K562 (cell line): Measurements from ENCODE around the gene FMOD. TPM values are rescaled to one million over a fixed set of nuclear protein-coding genes. Genes with fewer than 3 reads are reported as not detected.

ENCODE experiments used
- ASH1L ChIP-seq: fragments of 450-650 bp; IDR thresholded peaks from 2 replicates; pipeline ENCODE4 v1.6.1; 2018; ENCODE audit warnings: borderline replicate concordance, mild to moderate bottlenecking, low read depth; ENCODE audit not compliant: partially characterized antibody
- CAMTA2 ChIP-seq: fragments of 250-450 bp; sonication (Bioruptor Pico); conservative IDR thresholded peaks from 2 replicates; pipeline ENCODE4 v1.5.1; 2022
- MAFG ChIP-seq: fragments of 450-650 bp; conservative IDR thresholded peaks from 2 replicates; pipeline ENCODE4 v1.6.1; 2016; ENCODE audit warnings: missing genetic modification characterization, missing compliant biosample characterization
- POLR2H ChIP-seq: IDR thresholded peaks from 2 replicates; pipeline ENCODE4 v1.6.1; 2016; ENCODE audit warnings: missing genetic modification characterization, low read depth, mild to moderate bottlenecking, control low read depth, missing compliant biosample characterization, moderate library complexity
- POLR3A ChIP-seq: IDR thresholded peaks from 2 replicates; pipeline ENCODE4 v1.6.1; 2011; ENCODE audit warnings: borderline replicate concordance, mild to moderate bottlenecking, moderate library complexity; ENCODE audit not compliant: insufficient read length, insufficient read depth; ENCODE audit errors: extremely low read depth
- RCOR1 ChIP-seq, 2 experiments: IDR thresholded peaks; 2 replicates each; pipeline ENCODE4 v1.6.1; 2012; ENCODE audit warnings: low read depth in 2 of 2, low read length in 2 of 2, borderline replicate concordance in 1 of 2, improper control_type of control experiment in 1 of 2
- TBL1XR1 ChIP-seq, 2 experiments: IDR thresholded peaks; 2 replicates each; pipeline ENCODE4 v1.6.1; 2012; ENCODE audit warnings: improper control_type of control experiment in 2 of 2, low read length in 2 of 2, mild to moderate bottlenecking in 1 of 2
- ZFP36 ChIP-seq: fragments of 150-350 bp; IDR thresholded peaks from 2 replicates; pipeline ENCODE4 v1.6.1; 2018; ENCODE audit warnings: low read length, low read depth; ENCODE audit not compliant: partially characterized antibody
- ZNF76 ChIP-seq: fragments of 250-450 bp; sonication (Bioruptor Pico); IDR thresholded peaks from 2 replicates; pipeline ENCODE4 v1.4.0; 2020; ENCODE audit warnings: mild to moderate bottlenecking, moderate library complexity, borderline replicate concordance
- ZSCAN29 ChIP-seq: fragments of 450-650 bp; IDR thresholded peaks from 2 replicates; pipeline ENCODE4 v1.6.1; 2017
- polyA plus RNA-seq, 8 experiments: library from polyadenylated mRNA; depleted of rRNA in 4 of 8; stranded (reverse) in 5 of 8; unstranded in 3 of 8; fragments of >200 nt; fragmentation: Nextera tagmentation in 2 of 8; fragmentation: Illumina TruSeq in 1 of 8; extraction: Ambion mirVana in 2 of 8; extraction: Trizol in 1 of 8; gene quantifications; 2 replicates each; pipeline versions ENCODE4 v1.2.1 to v1.2.3, GENCODE V29; 2011 to 2014; ENCODE audit warnings: inconsistent platforms in 1 of 8, missing spikeins in 1 of 8
- total RNA-seq, 7 experiments: library from RNA; depleted of rRNA in 6 of 7; stranded (reverse); fragments of >200 nt in 6 of 7; fragmentation: Illumina TruSeq in 2 of 7; extraction: Trizol in 2 of 7; gene quantifications; 2 replicates each; pipeline versions ENCODE4 v1.2.1 to v1.2.3, GENCODE V29; 2011 to 2021; ENCODE audit warnings: low replicate concordance in 1 of 7
- TF ChIP-seq, protein P1 (sequence below), 2 experiments: fragments of 450-650 bp; IDR thresholded peaks; 2 replicates each; pipeline ENCODE4 v1.6.1; 2016; ENCODE audit warnings: mild to moderate bottlenecking in 2 of 2, borderline replicate concordance in 1 of 2, low read depth in 1 of 2, moderate library complexity in 1 of 2
- TF ChIP-seq, protein P2 (sequence below): fragments of 250-450 bp; sonication (Bioruptor Pico); IDR thresholded peaks from 2 replicates; pipeline ENCODE4 v1.5.1; 2021; ENCODE audit warnings: mild to moderate bottlenecking
- TF ChIP-seq, protein P3 (sequence below): fragments of 250-450 bp; sonication (Bioruptor Pico); IDR thresholded peaks from 2 replicates; pipeline ENCODE4 v1.6.1; 2021; ENCODE audit warnings: mild to moderate bottlenecking

Gene FMOD
- total and polyA plus RNA-seq, 9 of the 15 experiments (the other 6 are each of a cell fraction or from before 2014, with no cell fraction given), result 0.03 to 0.13 (median 0.03) TPM; not detected in 6

DNA sequence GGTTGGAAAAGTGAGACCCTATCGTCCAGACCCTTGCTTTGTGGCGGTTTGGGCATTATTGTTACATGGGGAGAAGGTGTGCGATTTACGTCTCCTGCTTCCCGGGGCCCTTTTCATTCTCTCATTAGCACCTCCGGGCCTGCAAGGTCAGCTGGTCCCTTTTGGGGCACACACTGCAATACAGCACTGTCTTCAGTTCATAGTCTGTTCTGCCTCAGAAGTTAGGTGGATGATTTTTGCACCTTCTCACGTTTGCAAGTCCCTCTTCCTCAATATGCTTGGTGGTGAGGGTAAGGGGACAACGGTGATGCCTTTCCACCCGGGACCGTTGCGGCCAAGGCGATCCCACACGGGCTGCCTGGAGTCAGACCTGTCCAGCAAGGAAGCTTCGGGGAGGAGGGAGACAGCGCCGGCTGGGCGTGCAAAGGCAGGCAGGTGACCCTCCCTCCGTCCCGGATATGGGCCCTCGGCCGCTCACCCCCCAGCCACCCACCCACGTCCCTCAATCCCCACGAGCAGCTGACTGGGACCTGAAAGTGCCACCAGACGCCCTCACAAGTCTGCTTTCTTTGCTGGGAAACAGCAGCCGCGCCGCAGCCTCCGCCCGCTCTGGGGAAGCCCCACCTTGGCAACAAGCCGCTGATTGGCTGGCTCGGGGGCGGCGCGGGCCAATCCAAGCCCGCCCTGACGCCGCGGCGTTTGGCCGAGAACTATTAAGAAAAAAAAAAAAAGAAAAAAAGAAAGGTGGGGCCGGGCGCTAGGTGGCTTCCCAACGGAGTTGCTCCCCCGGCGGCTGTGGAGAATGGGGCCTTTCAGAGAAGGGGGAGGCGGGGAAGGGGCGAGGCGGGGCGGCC lies 23.9 kb downstream of the FMOD start (continued):
- TF ChIP-seq, protein P1, sequence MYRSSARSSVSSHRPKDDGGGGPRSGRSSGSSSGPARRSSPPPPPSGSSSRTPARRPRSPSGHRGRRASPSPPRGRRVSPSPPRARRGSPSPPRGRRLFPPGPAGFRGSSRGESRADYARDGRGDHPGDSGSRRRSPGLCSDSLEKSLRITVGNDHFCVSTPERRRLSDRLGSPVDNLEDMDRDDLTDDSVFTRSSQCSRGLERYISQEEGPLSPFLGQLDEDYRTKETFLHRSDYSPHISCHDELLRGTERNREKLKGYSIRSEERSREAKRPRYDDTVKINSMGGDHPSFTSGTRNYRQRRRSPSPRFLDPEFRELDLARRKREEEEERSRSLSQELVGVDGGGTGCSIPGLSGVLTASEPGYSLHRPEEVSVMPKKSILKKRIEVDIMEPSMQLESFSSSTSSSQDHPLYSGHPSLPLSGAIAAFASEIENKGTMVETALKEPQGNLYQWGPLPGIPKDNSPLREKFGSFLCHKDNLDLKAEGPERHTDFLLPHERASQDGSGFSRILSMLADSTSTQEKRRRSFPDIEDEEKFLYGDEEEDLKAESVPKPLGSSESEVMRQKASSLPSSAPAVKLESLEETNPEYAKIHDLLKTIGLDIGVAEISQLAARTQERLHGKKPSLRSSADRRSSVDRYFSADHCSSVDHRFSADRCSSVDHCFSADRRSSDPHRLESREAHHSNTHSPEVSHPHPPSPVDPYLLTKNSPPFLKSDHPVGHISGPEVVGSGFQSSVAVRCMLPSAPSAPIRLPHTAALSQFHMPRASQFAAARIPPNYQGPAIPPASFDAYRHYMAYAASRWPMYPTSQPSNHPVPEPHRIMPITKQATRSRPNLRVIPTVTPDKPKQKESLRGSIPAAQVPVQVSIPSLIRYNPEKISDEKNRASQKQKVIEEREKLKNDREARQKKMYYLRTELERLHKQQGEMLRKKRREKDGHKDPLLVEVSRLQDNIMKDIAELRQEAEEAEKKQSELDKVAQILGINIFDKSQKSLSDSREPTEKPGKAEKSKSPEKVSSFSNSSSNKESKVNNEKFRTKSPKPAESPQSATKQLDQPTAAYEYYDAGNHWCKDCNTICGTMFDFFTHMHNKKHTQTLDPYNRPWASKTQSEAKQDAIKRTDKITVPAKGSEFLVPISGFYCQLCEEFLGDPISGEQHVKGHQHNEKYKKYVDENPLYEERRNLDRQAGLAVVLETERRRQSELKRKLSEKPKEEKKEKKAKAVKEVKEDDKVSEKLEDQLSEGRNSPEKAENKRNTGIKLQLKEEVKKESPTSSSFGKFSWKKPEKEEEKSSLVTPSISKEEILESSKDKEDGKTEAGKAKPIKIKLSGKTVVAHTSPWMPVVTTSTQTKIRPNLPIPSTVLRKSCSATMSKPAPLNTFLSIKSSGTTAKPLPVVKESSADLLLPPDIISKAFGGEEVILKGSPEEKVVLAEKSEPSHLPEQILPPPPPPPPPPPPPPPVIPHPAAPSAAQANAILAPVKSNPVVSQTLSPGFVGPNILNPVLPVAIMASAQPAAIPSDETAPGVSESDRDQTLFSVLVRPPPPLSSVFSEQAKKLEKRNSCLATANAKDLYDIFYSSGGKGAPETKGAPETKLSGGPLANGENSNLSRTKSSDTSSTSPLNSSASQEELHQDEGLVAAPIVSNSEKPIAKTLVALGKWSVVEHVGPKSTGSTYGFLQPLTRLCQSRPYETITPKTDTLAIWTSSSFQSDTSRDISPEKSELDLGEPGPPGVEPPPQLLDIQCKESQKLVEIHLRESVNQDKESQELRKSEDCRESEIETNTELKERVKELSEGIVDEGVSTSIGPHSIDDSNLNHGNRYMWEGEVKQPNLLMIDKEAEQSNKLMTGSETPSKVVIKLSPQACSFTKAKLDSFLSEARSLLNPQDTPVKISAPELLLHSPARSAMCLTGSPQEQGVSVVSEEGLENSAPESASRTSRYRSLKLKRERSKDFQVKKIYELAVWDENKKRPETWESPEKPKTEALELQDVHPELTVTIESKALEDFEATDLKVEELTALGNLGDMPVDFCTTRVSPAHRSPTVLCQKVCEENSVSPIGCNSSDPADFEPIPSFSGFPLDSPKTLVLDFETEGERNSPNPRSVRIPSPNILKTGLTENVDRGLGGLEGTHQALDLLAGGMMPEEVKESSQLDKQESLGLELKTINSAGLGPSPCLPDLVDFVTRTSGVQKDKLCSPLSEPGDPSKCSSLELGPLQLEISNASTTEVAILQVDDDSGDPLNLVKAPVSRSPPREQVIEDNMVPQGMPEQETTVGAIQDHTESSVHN (IDR thresholded peaks at IDR 0.05; ENCODE audit: borderline replicate concordance in 1 of 2, low read depth in 1 of 2), result no peak
- TF ChIP-seq ASH1L (peak; percentile 78), ZSCAN29 (no peak), MAFG (tag) (no peak), RCOR1 (IDR thresholded peaks at IDR 0.05; ENCODE audit: borderline replicate concordance in 1 of 2, low read depth in 2 of 2, low read length in 2 of 2) (0 out of 4 replicates have a peak, but pooled peaks of 1 of the 2 experiments have one; percentile 43), POLR3A (no peak), ZFP36 (no peak), TBL1XR1 (IDR thresholded peaks at IDR 0.05; ENCODE audit: low read length in 2 of 2) (no peak), CAMTA2 (no peak), POLR2H (no peak), ZNF76 (no peak; the same call in 1 of the 2 replicates)
- TF ChIP-seq, protein P2, sequence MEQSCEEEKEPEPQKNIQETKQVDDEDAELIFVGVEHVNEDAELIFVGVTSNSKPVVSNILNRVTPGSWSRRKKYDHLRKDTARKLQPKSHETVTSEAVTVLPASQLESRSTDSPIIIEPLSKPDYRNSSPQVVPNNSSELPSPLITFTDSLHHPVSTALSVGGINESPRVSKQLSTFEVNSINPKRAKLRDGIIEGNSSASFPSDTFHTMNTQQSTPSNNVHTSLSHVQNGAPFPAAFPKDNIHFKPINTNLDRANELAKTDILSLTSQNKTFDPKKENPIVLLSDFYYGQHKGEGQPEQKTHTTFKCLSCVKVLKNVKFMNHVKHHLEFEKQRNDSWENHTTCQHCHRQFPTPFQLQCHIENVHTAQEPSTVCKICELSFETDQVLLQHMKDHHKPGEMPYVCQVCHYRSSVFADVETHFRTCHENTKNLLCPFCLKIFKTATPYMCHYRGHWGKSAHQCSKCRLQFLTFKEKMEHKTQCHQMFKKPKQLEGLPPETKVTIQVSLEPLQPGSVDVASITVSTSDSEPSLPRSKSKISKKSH (CRISPR knock-in tag), result no peak
- TF ChIP-seq, protein P3, sequence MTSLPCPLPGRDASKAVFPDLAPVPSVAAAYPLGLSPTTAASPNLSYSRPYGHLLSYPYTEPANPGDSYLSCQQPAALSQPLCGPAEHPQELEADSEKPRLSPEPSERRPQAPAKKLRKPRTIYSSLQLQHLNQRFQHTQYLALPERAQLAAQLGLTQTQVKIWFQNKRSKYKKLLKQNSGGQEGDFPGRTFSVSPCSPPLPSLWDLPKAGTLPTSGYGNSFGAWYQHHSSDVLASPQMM (CRISPR knock-in tag), result no peak
